Endothelial cell (in vitro differentiated cells): ENCODE results near the gene CRTC2. TPM values are rescaled to one million over a fixed set of nuclear protein-coding genes. Genes with fewer than 3 reads are reported as not detected.

ENCODE experiments used
- DNase-seq: peaks from one replicate; pipeline ENCODE4 v3.0.0; 2021; ENCODE audit warnings: low spot score
- H3K27ac Mint-ChIP-seq: one replicate; pipeline ENCODE4 v1.8.0; 2021; ENCODE audit warnings: mixed read lengths, inconsistent platforms; ENCODE audit not compliant: unreplicated experiment
- H3K27me3 Mint-ChIP-seq: one replicate; pipeline ENCODE4 v1.8.0; 2021; ENCODE audit warnings: mild to moderate bottlenecking, moderate library complexity, mixed read lengths, inconsistent platforms; ENCODE audit not compliant: unreplicated experiment
- H3K36me3 Mint-ChIP-seq: one replicate; pipeline ENCODE4 v1.8.0; 2021; ENCODE audit warnings: mild to moderate bottlenecking, low read depth, mixed read lengths, inconsistent platforms; ENCODE audit not compliant: unreplicated experiment
- H3K4me1 Mint-ChIP-seq: one replicate; pipeline ENCODE4 v1.8.0; 2021; ENCODE audit warnings: mild to moderate bottlenecking, mixed read lengths, inconsistent platforms; ENCODE audit not compliant: unreplicated experiment
- H3K4me3 Mint-ChIP-seq: one replicate; pipeline ENCODE4 v1.8.0; 2021; ENCODE audit warnings: mild to moderate bottlenecking, mixed read lengths, inconsistent platforms; ENCODE audit not compliant: unreplicated experiment
- H3K9me3 Mint-ChIP-seq: one replicate; pipeline ENCODE4 v1.8.0; 2021; ENCODE audit warnings: mixed read lengths, inconsistent platforms; ENCODE audit not compliant: unreplicated experiment
- CTCF ChIP-seq: fragments of 200-600 bp; sonication (generic); IDR thresholded peaks from one replicate; pipeline ENCODE4 v1.5.0; 2021; ENCODE audit warnings: antibody characterized with exemption; ENCODE audit not compliant: unreplicated experiment
- total RNA-seq: library from RNA; stranded (reverse); fragmentation: NEBNext Ultra II Directional; extraction: Animal tissue kit (Norgen Biotek cat#: 25700); gene quantifications from one replicate; pipeline ENCODE4 v1.2.1, GENCODE V29; 2021; ENCODE audit not compliant: unreplicated experiment

Gene CRTC2
- total RNA-seq, 1 donor from 2014 or later, result 69.9 TPM

- DNase-seq, result no peak
These were observed 29.0 kb downstream of the CRTC2 start for GRCh38 chr1:153929426-153929825.

GRCh38 chr1:153928791-153929341 is 29.5 kb downstream of the CRTC2 start:
- H3K4me1 Mint-ChIP-seq, result peaks cover 15% of the 10 kb centered on the region
- peaks cover 3% of the 10 kb centered on the region for H3K27me3 Mint-ChIP-seq
- TF ChIP-seq CTCF, result no peak
- DNase-seq, result no peak
- H3K36me3 Mint-ChIP-seq, result peaks cover 6% of the 10 kb centered on the region
- H3K27ac Mint-ChIP-seq, result no peak overlapping the region
- H3K9me3 Mint-ChIP-seq, result no peaks in the 10 kb centered on the region
- no peak overlapping the region for H3K4me3 Mint-ChIP-seq

More at GRCh38 chr1:153929426-153929825, 29.0 kb downstream of the CRTC2 start:
- H3K27me3 Mint-ChIP-seq, result peaks cover 4% of the 10 kb centered on the region
- peaks cover 8% of the 10 kb centered on the region for H3K36me3 Mint-ChIP-seq
- H3K27ac Mint-ChIP-seq, result no peak overlapping the region
- no peaks in the 10 kb centered on the region for H3K9me3 Mint-ChIP-seq
- TF ChIP-seq CTCF, result no peak
- H3K4me1 Mint-ChIP-seq, result peaks cover 13% of the 10 kb centered on the region
- H3K4me3 Mint-ChIP-seq, result no peak overlapping the region

- H3K27ac Mint-ChIP-seq, result no peak overlapping the region
- DNase-seq, result no peak
- TF ChIP-seq CTCF, result no peak
- H3K36me3 Mint-ChIP-seq, result peaks cover 6% of the 10 kb centered on the region
- no peaks in the 10 kb centered on the region for H3K9me3 Mint-ChIP-seq
- H3K4me3 Mint-ChIP-seq, result peak overlapping the region; percentile 12
- peaks cover 3% of the 10 kb centered on the region for H3K27me3 Mint-ChIP-seq
- H3K4me1 Mint-ChIP-seq, result peaks cover 20% of the 10 kb centered on the region
These were observed 30.2 kb downstream of the CRTC2 start for GRCh38 chr1:153928245-153928644.

- Mint-ChIP-seq H3K4me3 (no peak overlapping the region), H3K27ac (no peak overlapping the region), H3K27me3 (peaks cover 2% of the 10 kb centered on the region), H3K36me3 (peaks cover 6% of the 10 kb centered on the region), H3K4me1 (peaks cover 23% of the 10 kb centered on the region), H3K9me3 (no peaks in the 10 kb centered on the region)
- TF ChIP-seq CTCF, result no peak
- no peak for DNase-seq
These were observed 32.0 kb downstream of the CRTC2 start for GRCh38 chr1:153926405-153926804.

- no peak for TF ChIP-seq CTCF
These were observed 35.2 kb downstream of the CRTC2 start, which contains the start of gene GATAD2B for GRCh38 chr1:153922972-153923925. Gene GATAD2B (minus strand): TSS chr1:153922972. CDS start chr1:153828347, 94,625 bp downstream.

More at GRCh38 chr1:153922972-153923925, 35.2 kb downstream of the CRTC2 start, which contains the start of gene GATAD2B:
- peak within 1 kb of the TSS; percentile 86 for H3K27ac Mint-ChIP-seq
- no peaks in the 10 kb centered on the region for H3K36me3 Mint-ChIP-seq
- H3K4me3 Mint-ChIP-seq, result peak within 1 kb of the TSS; percentile 93
- no peaks in the 10 kb centered on the region for H3K9me3 Mint-ChIP-seq
- peaks cover 5% of the 10 kb centered on the region for H3K27me3 Mint-ChIP-seq
- DNase-seq, result peak; percentile 96
- H3K4me1 Mint-ChIP-seq, result peaks cover 30% of the 10 kb centered on the region
